GM19043 (cell line): Measurements from ENCODE around the gene FBN2.

Experiments used
- ATAC-seq: cut with Tn5 transposase; IDR thresholded peaks from one replicate; pipeline ENCODE4 v1.9.1; 2021; ENCODE audit warnings: low read depth; ENCODE audit not compliant: unreplicated experiment

Gene FBN2

GRCh38 chr5:128228008-128228407 lies 310.0 kb downstream of the FBN2 start:
- no peak for ATAC-seq

GRCh38 chr5:128225245-128226030 lies 312.6 kb downstream of the FBN2 start:
- ATAC-seq: no peak

GRCh38 chr5:128224336-128224735 lies 313.7 kb downstream of the FBN2 start:
- ATAC-seq: no peak

- no peak for ATAC-seq
Measured at GRCh38 chr5:128220841-128221240, 317.2 kb downstream of the FBN2 start.

- no peak for ATAC-seq
Measured at GRCh38 chr5:128216860-128217531, 321.0 kb downstream of the FBN2 start.

- no peak for ATAC-seq
Measured at GRCh38 chr5:128216285-128216684, 321.8 kb downstream of the FBN2 start.

GRCh38 chr5:128213833-128214232 lies 324.2 kb downstream of the FBN2 start:
- ATAC-seq: no peak

- no peak for ATAC-seq
Measured at GRCh38 chr5:128213340-128213739, 324.7 kb downstream of the FBN2 start.

GRCh38 chr5:128212191-128212806 lies 325.7 kb downstream of the FBN2 start:
- no peak for ATAC-seq

GRCh38 chr5:128208436-128208835 lies 329.6 kb downstream of the FBN2 start:
- ATAC-seq: no peak
